Right atrium auricular region (tissue), 2 donors: ENCODE results near the gene CZIB. TPM values are rescaled to one million over a fixed set of nuclear protein-coding genes. Genes with fewer than 3 reads are reported as not detected.

ENCODE experiments used
- DNase-seq: peaks from one replicate; pipeline ENCODE4 v3.0.0-alpha.2; 2019; ENCODE audit warnings: low spot score
- H3K27ac ChIP-seq, 2 donors: fragments of 200-600 bp; sonication (generic); 1 replicate in 1 of 2; 2 replicates in 1 of 2; pipeline ENCODE4 v1.5.1; 2016 to 2019
- H3K27me3 ChIP-seq, 2 donors: fragments of 200-600 bp; sonication (generic); one replicate each; pipeline versions ENCODE4 v1.5.1 to v1.6.0; 2017 to 2019
- H3K36me3 ChIP-seq: fragments of 200-600 bp; sonication (generic); one replicate; pipeline ENCODE4 v1.5.1; 2016
- H3K4me1 ChIP-seq, 2 donors: fragments of 200-600 bp; sonication (generic); one replicate each; pipeline versions ENCODE4 v1.5.1 to v1.6.0; 2017 to 2019
- H3K4me3 ChIP-seq, 2 donors: fragments of 200-600 bp; sonication (generic); 1 replicate in 1 of 2; 2 replicates in 1 of 2; pipeline ENCODE4 v1.5.1; 2017 to 2019; ENCODE audit warnings: mild to moderate bottlenecking in 1 of 2, moderate library complexity in 1 of 2
- H3K9me3 ChIP-seq, 2 donors: fragments of 200-600 bp; sonication (generic); one replicate each; pipeline ENCODE4 v1.5.1; 2019
- total RNA-seq, 2 donors: library from RNA; depleted of rRNA; stranded (reverse); fragments of >200 nt; gene quantifications; one replicate each; pipeline ENCODE4 v1.1.0, GENCODE V29; 2016
- TF ChIP-seq, protein P1 (sequence below), 2 donors: fragments of 200-600 bp; sonication (generic); IDR thresholded peaks; one replicate each; pipeline ENCODE4 v1.5.1; 2019; ENCODE audit warnings: antibody characterized with exemption in 2 of 2

CZIB gene
- total RNA-seq, result 10 to 100 TPM; 36.8 to 38.2 TPM

DNA sequence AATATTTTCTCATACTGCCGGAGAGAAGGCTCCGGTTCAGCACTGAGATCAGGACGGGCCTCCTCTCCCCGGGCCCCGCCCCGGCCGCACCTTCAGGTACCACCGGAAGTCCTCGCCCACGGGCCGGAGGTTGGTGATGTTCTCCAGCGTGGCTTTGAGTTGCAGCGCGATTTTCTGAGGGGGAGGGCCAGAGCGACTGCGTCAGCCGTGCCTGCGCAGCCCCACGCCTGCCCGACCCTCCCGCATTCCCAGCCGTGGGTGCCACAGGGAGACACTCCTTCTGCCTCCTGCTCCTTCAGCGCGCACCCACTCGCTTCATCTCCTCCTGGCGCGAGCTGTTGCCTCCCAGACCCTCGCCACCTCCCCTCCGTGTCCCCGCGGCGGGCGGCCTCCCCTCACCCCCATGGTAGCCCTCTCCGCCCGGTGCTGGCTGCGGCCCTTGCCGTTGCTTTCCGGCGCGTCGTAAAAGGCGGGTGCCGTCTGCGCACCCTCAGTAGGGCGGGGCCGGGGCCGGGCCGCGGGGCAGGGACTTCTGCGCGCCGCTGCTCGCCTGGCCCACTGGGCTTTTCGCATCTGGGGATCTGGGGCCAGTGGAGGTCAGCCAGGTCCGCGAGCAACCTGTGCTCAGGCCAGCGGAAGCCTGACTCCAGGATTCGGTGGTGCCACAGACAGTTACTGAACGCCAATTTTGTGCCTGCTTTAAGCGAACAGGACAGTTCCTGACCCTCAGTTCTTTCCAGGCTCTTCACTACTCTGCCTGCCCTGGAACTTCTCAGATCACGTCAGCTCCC, at the start of gene CZIB:
Gene CZIB (minus strand): TSS at position 464 of the 791 bp plus-strand sequence. CDS start 59 bp downstream, at position 405.
- Histone ChIP-seq H3K36me3 (peaks cover 11% of the 10 kb centered on the region), H3K4me1 (peaks cover 0 to 15% of the 10 kb centered on the region in 2 donors), H3K27ac (peak within 1 kb of the TSS; percentile 94), H3K27me3 (no peaks in the 10 kb centered on the region), H3K4me3 (peak within 1 kb of the TSS; percentile 73 to 82), H3K9me3 (no peaks in the 10 kb centered on the region)
- DNase-seq, result peak; percentile 91
- TF ChIP-seq, protein P1, sequence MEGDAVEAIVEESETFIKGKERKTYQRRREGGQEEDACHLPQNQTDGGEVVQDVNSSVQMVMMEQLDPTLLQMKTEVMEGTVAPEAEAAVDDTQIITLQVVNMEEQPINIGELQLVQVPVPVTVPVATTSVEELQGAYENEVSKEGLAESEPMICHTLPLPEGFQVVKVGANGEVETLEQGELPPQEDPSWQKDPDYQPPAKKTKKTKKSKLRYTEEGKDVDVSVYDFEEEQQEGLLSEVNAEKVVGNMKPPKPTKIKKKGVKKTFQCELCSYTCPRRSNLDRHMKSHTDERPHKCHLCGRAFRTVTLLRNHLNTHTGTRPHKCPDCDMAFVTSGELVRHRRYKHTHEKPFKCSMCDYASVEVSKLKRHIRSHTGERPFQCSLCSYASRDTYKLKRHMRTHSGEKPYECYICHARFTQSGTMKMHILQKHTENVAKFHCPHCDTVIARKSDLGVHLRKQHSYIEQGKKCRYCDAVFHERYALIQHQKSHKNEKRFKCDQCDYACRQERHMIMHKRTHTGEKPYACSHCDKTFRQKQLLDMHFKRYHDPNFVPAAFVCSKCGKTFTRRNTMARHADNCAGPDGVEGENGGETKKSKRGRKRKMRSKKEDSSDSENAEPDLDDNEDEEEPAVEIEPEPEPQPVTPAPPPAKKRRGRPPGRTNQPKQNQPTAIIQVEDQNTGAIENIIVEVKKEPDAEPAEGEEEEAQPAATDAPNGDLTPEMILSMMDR (IDR thresholded peaks at IDR 0.05), result no peak

DNA sequence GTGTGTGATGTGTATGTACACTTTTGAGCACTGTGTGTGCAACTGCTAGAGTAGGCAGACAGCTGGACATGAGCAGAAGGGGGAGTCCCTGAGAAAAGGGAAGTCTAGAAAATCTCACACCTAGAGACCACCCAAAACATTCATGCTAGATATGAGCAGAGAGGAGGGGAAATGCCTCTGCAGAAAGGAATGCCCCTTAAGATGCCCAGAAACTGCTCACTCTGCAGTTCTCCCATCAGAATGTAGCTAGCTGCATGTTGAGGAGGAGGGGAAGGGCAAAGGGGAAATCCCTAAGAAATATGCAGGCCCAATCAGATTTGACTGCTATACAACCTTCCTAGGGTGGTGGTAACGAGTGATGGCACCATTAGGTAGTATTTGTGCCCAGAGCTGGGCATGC, 49.7 kb upstream of the CZIB start:
- Histone ChIP-seq H3K4me1 (no peaks in the 10 kb centered on the region), H3K36me3 (no peaks in the 10 kb centered on the region), H3K27me3 (no peaks in the 10 kb centered on the region), H3K27ac (no peak overlapping the region), H3K4me3 (no peak overlapping the region), H3K9me3 (no peaks in the 10 kb centered on the region)
- no peak for DNase-seq
- TF ChIP-seq, protein P1 (IDR thresholded peaks at IDR 0.05), result no peak

DNA sequence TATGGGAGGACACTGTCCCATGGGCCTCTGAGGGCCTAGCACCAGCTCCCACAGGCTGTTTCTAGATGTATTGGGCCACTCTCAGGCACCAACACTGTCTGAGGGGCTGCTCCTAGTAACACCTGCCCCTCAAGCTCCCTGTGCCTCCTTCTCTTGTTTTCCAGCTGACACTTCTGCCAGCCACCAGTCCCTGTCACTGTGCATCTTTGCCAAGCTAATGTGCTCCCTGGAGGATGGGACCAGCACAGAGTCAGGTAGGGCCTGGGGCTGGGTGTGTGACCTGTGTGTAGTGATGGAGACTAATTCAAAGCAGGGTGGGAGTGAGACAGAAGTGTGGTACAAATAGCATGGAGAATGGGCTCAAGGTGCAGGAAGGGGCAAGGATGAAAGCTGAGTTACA, 47.3 kb upstream of the CZIB start:
- Histone ChIP-seq H3K27me3 (no peaks in the 10 kb centered on the region), H3K4me3 (no peak overlapping the region), H3K4me1 (no peaks in the 10 kb centered on the region), H3K36me3 (no peaks in the 10 kb centered on the region), H3K9me3 (no peaks in the 10 kb centered on the region), H3K27ac (no peak overlapping the region)
- no peak for DNase-seq
- TF ChIP-seq, protein P1 (IDR thresholded peaks at IDR 0.05), result no peak

DNA sequence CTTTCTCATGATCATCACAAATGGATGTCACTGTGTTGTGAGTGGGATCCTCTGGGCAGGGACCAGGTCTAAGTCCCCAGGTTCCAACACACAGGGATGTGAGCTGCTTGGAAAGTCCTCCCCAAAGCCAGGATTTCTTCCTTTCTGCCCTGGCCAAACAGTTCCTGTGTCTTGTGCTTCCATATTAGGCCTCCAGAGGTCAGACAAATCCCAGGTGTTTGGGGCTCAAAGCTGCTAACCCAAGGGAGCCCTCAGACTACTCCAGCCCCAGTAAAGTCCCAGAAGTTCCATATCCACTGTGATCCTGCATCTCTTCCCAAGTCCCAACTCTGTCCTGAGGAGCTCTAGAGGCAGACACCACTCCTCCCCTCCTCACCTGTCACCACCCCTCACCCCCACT, 45.6 kb upstream of the CZIB start:
- Histone ChIP-seq H3K27me3 (no peaks in the 10 kb centered on the region), H3K4me1 (no peaks in the 10 kb centered on the region), H3K4me3 (no peak overlapping the region), H3K36me3 (no peaks in the 10 kb centered on the region), H3K9me3 (no peaks in the 10 kb centered on the region), H3K27ac (no peak overlapping the region)
- TF ChIP-seq, protein P1 (IDR thresholded peaks at IDR 0.05), result no peak
- DNase-seq, result no peak

DNA sequence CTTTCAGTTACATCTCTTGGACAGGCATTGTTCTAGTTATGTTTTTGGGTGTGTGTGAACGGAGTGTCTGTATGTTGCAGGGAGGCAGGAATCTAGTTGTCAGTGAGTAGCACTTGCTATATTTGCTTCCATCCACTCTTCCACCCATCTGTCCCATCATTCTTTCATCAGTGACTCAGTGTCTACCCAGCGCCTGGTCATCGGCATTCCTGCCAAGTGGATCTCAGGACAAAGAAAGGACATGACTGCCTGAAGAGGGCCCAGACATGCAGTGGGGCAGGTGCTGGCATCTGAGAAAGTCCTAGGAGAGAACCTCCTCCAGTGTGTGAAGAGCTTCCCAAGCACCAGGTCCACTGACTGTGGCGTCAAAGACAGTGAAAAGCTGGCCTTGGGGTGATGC, 45.1 kb upstream of the CZIB start:
- Histone ChIP-seq H3K27ac (no peak overlapping the region), H3K27me3 (no peaks in the 10 kb centered on the region), H3K4me3 (no peak overlapping the region), H3K36me3 (no peaks in the 10 kb centered on the region), H3K4me1 (no peaks in the 10 kb centered on the region), H3K9me3 (no peaks in the 10 kb centered on the region)
- DNase-seq, result no peak
- TF ChIP-seq, protein P1 (IDR thresholded peaks at IDR 0.05), result no peak

DNA sequence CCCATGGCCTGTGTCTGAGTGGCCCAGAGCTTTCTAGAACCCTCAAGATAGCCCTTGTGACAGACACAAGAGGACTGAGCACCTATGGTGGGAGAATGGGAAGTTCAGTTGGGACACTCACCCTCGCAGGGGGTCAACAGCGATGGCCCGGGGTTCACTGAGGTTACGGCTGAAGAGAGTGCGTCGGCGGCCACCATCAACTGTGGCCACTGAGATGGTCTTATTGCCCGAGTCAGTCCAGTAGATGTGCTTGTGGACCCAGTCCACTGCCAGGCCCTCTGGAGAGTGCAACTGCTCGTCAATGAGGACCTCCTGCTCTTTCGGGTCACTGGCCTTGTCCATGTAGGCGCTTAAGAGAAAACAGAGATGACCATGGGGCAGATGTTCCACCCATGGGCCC, 43.6 kb upstream of the CZIB start:
- Histone ChIP-seq H3K9me3 (no peaks in the 10 kb centered on the region), H3K27ac (no peak overlapping the region), H3K4me1 (no peaks in the 10 kb centered on the region), H3K4me3 (no peak overlapping the region), H3K36me3 (no peaks in the 10 kb centered on the region), H3K27me3 (no peaks in the 10 kb centered on the region)
- TF ChIP-seq, protein P1 (IDR thresholded peaks at IDR 0.05), result no peak
- DNase-seq, result no peak
